ENCODE measurements around the gene MINK1. TPM values are rescaled to one million over a fixed set of nuclear protein-coding genes. Genes with fewer than 3 reads are reported as not detected.

The MINK1 gene
- total RNA-seq, 1 experiment from 2014 or later, result 68.8 TPM

GRCh38 chr17:4901108-4901647 lies 68.0 kb downstream of the MINK1 start:
- Mint-ChIP-seq H3K4me1 (peaks cover 10 to 28% of the 10 kb centered on the region in 2 experiments), H3K9me3 (no peaks in the 10 kb centered on the region), H3K27me3 (ENCODE audit: low read depth) (peaks cover 13% of the 10 kb centered on the region), H3K4me3 (peak overlapping the region; percentile 46 to 88), H3K36me3 (ENCODE audit: insufficient read depth in 1 of 3, low read depth in 3 of 3) (peaks cover 2 to 10% (median 7%) of the 10 kb centered on the region in 3 experiments; a peak in 5 of 7 replicates), H3K27ac (no peak overlapping the region)
- no peak overlapping the region for H4K91ac ChIP-seq (ENCODE audit: insufficient read length, low read depth, low read length)
- H3K4ac ChIP-seq (ENCODE audit: low read depth, low read length), result no peak overlapping the region
- H3K27ac ChIP-seq (ENCODE audit: insufficient read length, low read depth, low read length), result no peak overlapping the region
- no peak overlapping the region for H2BK15ac ChIP-seq (ENCODE audit: low read depth, low read length)
- no peaks in the 10 kb centered on the region for H4K20me1 ChIP-seq (ENCODE audit: control insufficient read depth, insufficient read depth, insufficient read length)
- H2AK5ac ChIP-seq (ENCODE audit: insufficient read length, low read length), result no peak overlapping the region
- H2AFZ ChIP-seq (ENCODE audit: low read length), result no peak overlapping the region
- no peak overlapping the region for H3K9ac ChIP-seq (ENCODE audit: extremely low read depth, insufficient read length, low read length)
- H2BK120ac ChIP-seq (ENCODE audit: low read depth, low read length, poor library complexity, severe bottlenecking), result no peak overlapping the region
- H2BK12ac ChIP-seq (ENCODE audit: insufficient read length, low read depth, low read length), result no peak overlapping the region
- H4K8ac ChIP-seq (replicated peaks; ENCODE audit: insufficient read length, low read depth, low read length), result no peak overlapping the region
- H3K4me2 ChIP-seq (ENCODE audit: insufficient read depth, insufficient read length, low read length), result peak overlapping the region; percentile 13
- H3K14ac ChIP-seq (ENCODE audit: insufficient read depth, low read length), result no peak overlapping the region
- no peaks in the 10 kb centered on the region for H3K27me3 ChIP-seq (ENCODE audit: insufficient read depth, low read length)
- TF ChIP-seq CTCF (conservative IDR thresholded peaks at IDR 0.05), result no peak
- H2BK5ac ChIP-seq (ENCODE audit: insufficient read length, low read length), result no peak overlapping the region
- H3K4me1 ChIP-seq (ENCODE audit: insufficient read depth, low read length), result peaks cover 3% of the 10 kb centered on the region; the same call in 1 of the 2 replicates
- no peak overlapping the region for H3K23ac ChIP-seq (ENCODE audit: insufficient read length, low read depth, low read length)
- H2BK20ac ChIP-seq (ENCODE audit: low read depth, low read length, poor library complexity, severe bottlenecking), result no peak overlapping the region
- no peaks in the 10 kb centered on the region for H3K9me3 ChIP-seq (ENCODE audit: control insufficient read depth, low read depth, low read length)
- no peak overlapping the region for H4K5ac ChIP-seq (ENCODE audit: insufficient read length, low read depth, low read length)
- DNase-seq, result no peak
- no peak overlapping the region for H3K18ac ChIP-seq (ENCODE audit: insufficient read length, low read depth, low read length)
- peaks cover 12% of the 10 kb centered on the region for H3K23me2 ChIP-seq (ENCODE audit: insufficient read length, low read depth, low read length, poor library complexity, severe bottlenecking)
- no CpG with 5 or more reads among the region's 37 CpGs for WGBS (ENCODE audit: extremely low coverage, insufficient read length, low lambda C conversion rate)
- no peak overlapping the region for H3T11ph ChIP-seq (ENCODE audit: low read length)
- H3K56ac ChIP-seq (ENCODE audit: insufficient read length, low read depth, low read length), result no peak overlapping the region
- H3K79me1 ChIP-seq (ENCODE audit: insufficient read depth, low read depth, low read length, poor library complexity, severe bottlenecking), result no peaks in the 10 kb centered on the region
- no peaks in the 10 kb centered on the region for H3K79me2 ChIP-seq (ENCODE audit: insufficient read depth, low read length)
